ENCODE data around the gene ANTKMT. TPM values are rescaled to one million over a fixed set of nuclear protein-coding genes. Genes with fewer than 3 reads are reported as not detected.

Gene ANTKMT
- total and polyA plus RNA-seq, 2 donors (not counting 3 experiments of a cell fraction or from before 2014, with no cell fraction given), result 26.1 to 27.9 TPM

- no peaks in the 10 kb centered on the region for H3K27me3 ChIP-seq (ENCODE audit: control insufficient read depth in 2 of 2, insufficient read depth in 2 of 2, low read length in 2 of 2)
- dilution Hi-C loops (cut with MboI; ENCODE audit: extremely low pct_ligation_motif_present, low sequenced_read_pairs) (no loop called here), intact Hi-C loops (cut with micrococcal nuclease) (no loop called here)
- no peak overlapping the region for H3K9ac ChIP-seq (replicated peaks; ENCODE audit: extremely low read depth, insufficient read depth, low read length)
- FAIRE-seq, result no peak
- no peaks in the 10 kb centered on the region for H4K20me1 ChIP-seq (replicated peaks; ENCODE audit: control insufficient read depth, extremely low read depth, insufficient read depth, low read length)
- no peak for DNase-seq (ENCODE audit: low read depth, low spot score)
- ChIA-PET POLR2A (no interaction called here), CTCF (interaction anchor here (1.6 kb wide), 1 partner anchor 58 kb away, joined by 6 read pairs; no protein-coding TSS in a partner anchor)
- no peak overlapping the region for H3K4me2 ChIP-seq (ENCODE audit: insufficient read depth, low read length)
- no peak overlapping the region for H3K27ac ChIP-seq (ENCODE audit: insufficient read depth, low read depth, low read length)
- no peaks in the 10 kb centered on the region for H3K79me2 ChIP-seq (ENCODE audit: control insufficient read depth, insufficient read depth, low read length)
- no peak overlapping the region for H2AFZ ChIP-seq (ENCODE audit: low read depth, low read length)
- no peaks in the 10 kb centered on the region for H3K9me3 ChIP-seq (replicated peaks; ENCODE audit: control insufficient read depth, insufficient read depth, low read length)
- H3K4me1 ChIP-seq (ENCODE audit: control insufficient read depth, extremely low read depth, insufficient read depth, low read length), result no peaks in the 10 kb centered on the region
- no peak overlapping the region for H3K4me3 ChIP-seq (replicated peaks in 1 of 3; ENCODE audit: insufficient read depth in 1 of 3, low read depth in 1 of 3, low read length in 3 of 3)
- H3K36me3 ChIP-seq (ENCODE audit: control insufficient read depth in 2 of 2, extremely low read depth in 1 of 2, insufficient read depth in 2 of 2, low read length in 2 of 2), result no peaks in the 10 kb centered on the region
- TF ChIP-seq JUN (IDR thresholded peaks at IDR 0.05; ENCODE audit: borderline replicate concordance, insufficient read depth, insufficient read length, low read depth) (no peak), CTCF (IDR thresholded peaks at IDR 0.05; ENCODE audit: extremely low read depth in 1 of 2, insufficient read depth in 1 of 2, low read depth in 1 of 2, low read length in 2 of 2) (no peak), GATA2 (IDR thresholded peaks at IDR 0.05; ENCODE audit: insufficient read depth, insufficient read length, low read depth, low read length) (no peak), MYC (IDR thresholded peaks at IDR 0.05; ENCODE audit: low read depth, low read length) (no peak), POLR2AphosphoS5 (IDR thresholded peaks at IDR 0.05; ENCODE audit: insufficient read depth, low read depth, low read length) (no peak), EZH2 (IDR thresholded peaks at IDR 0.05; ENCODE audit: borderline replicate concordance, low read depth, low read length, severe bottlenecking) (no peak), POLR2A (IDR thresholded peaks at IDR 0.05; ENCODE audit: low read depth, low read length) (no peak), MAX (IDR thresholded peaks at IDR 0.05; ENCODE audit: insufficient read depth, insufficient read length) (no peak), FOS (IDR thresholded peaks at IDR 0.05; ENCODE audit: borderline replicate concordance, insufficient read depth, low read length) (no peak)
- no TSS peak for BruUV-seq (replicated peaks)
- H3K9me1 ChIP-seq (replicated peaks; ENCODE audit: control insufficient read depth, extremely low read depth, insufficient read depth, low read length), result no peaks in the 10 kb centered on the region
Measured at GRCh38 chr16:769934-770333, 49.0 kb downstream of the ANTKMT start.

Data from endothelial cell of umbilical vein (primary cell).